Gastroesophageal sphincter (tissue), 3 donors: ENCODE measurements around the gene GPR63.

Source experiments
- POLR2AphosphoS5 ChIP-seq: sonication (generic); formaldehyde crosslinking; IDR thresholded peaks from one replicate; pipeline ENCODE4 v1.6.1; 2017; ENCODE audit warnings: antibody characterized with exemption
- TF ChIP-seq, protein P1 (sequence below), 4 experiments: fragments of 200-600 bp in 2 of 4; fragments of 450-650 bp in 2 of 4; sonication (generic) in 1 of 4; IDR thresholded peaks; one replicate each; pipeline ENCODE4 v1.5.1; 2017 to 2019; ENCODE audit warnings: antibody characterized with exemption in 4 of 4, mild to moderate bottlenecking in 2 of 4, moderate library complexity in 2 of 4

DNA sequence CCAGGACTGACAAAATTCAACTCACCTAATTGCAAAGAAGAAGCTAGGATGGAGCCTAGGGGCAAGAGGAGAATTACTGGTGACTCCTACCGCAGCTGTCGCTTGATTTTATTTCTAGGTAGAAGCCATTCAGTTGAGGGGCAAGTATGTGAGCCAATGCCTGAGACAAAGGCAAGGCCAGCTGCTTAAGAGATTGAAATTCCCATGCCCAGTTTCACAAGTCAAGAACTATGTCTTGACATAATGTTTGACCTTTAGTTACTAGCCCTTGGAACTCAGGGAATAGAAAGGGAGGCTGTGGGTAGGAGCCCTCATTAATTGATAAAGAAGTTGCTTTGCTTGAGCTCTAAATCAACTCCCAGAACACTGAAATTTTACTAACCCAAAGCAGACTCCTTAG is 54.0 kb downstream of the GPR63 start:
- no peak for TF ChIP-seq POLR2AphosphoS5
- TF ChIP-seq, protein P1, sequence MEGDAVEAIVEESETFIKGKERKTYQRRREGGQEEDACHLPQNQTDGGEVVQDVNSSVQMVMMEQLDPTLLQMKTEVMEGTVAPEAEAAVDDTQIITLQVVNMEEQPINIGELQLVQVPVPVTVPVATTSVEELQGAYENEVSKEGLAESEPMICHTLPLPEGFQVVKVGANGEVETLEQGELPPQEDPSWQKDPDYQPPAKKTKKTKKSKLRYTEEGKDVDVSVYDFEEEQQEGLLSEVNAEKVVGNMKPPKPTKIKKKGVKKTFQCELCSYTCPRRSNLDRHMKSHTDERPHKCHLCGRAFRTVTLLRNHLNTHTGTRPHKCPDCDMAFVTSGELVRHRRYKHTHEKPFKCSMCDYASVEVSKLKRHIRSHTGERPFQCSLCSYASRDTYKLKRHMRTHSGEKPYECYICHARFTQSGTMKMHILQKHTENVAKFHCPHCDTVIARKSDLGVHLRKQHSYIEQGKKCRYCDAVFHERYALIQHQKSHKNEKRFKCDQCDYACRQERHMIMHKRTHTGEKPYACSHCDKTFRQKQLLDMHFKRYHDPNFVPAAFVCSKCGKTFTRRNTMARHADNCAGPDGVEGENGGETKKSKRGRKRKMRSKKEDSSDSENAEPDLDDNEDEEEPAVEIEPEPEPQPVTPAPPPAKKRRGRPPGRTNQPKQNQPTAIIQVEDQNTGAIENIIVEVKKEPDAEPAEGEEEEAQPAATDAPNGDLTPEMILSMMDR (IDR thresholded peaks at IDR 0.05) = no peak
